ENCODE results near the gene TKT. TPM values are rescaled to one million over a fixed set of nuclear protein-coding genes. Genes with fewer than 3 reads are reported as not detected.

Gene TKT
- total and polyA plus RNA-seq, 2 donors from 2014 or later, result 182 to 224 TPM

DNA sequence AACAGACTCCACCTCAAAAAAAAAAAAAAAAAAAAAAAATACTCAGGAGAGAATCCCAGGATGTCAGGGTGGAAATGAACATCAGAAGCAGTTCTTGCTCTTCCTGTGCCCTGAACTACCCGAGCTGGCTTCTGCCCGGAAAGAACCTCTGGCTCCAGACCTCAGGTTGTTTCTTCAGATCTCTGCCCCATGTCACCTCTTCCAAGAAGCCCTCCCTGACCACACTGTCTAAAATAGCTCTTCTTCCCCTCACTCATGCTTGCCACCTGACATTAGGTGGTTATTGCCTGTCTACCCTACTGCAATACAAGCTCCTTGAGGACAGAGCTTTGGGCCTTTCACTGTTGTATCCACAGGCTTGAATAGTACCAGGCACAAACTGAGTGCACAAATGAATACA is 8.2 kb downstream of the TKT start:
- no peak overlapping the region for H3K9ac ChIP-seq (ENCODE audit: low read length in 3 of 3)
- TF ChIP-seq, protein P1, sequence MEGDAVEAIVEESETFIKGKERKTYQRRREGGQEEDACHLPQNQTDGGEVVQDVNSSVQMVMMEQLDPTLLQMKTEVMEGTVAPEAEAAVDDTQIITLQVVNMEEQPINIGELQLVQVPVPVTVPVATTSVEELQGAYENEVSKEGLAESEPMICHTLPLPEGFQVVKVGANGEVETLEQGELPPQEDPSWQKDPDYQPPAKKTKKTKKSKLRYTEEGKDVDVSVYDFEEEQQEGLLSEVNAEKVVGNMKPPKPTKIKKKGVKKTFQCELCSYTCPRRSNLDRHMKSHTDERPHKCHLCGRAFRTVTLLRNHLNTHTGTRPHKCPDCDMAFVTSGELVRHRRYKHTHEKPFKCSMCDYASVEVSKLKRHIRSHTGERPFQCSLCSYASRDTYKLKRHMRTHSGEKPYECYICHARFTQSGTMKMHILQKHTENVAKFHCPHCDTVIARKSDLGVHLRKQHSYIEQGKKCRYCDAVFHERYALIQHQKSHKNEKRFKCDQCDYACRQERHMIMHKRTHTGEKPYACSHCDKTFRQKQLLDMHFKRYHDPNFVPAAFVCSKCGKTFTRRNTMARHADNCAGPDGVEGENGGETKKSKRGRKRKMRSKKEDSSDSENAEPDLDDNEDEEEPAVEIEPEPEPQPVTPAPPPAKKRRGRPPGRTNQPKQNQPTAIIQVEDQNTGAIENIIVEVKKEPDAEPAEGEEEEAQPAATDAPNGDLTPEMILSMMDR (IDR thresholded peaks at IDR 0.05; ENCODE audit: borderline replicate concordance, extremely low read depth, insufficient read depth), result no peak
- no peak for DNase-seq
- FAIRE-seq, result no peak
- intact Hi-C loops (cut with DNase I), result no loop called here
- H3K4me3 ChIP-seq (ENCODE audit: low read length in 3 of 3), result no peak overlapping the region
- no peaks in the 10 kb centered on the region for H3K36me3 ChIP-seq (ENCODE audit: control insufficient read depth in 2 of 3, insufficient read depth in 3 of 3, low read length in 3 of 3)
- H3K4me1 ChIP-seq (ENCODE audit: control insufficient read depth in 2 of 3, insufficient read depth in 2 of 3, low read depth in 1 of 3, low read length in 3 of 3), result peaks cover 0 to 23% (median 5%) of the 10 kb centered on the region in 3 donors
- H3K9me3 ChIP-seq (ENCODE audit: control insufficient read depth in 2 of 3, insufficient read depth in 1 of 3, low read length in 3 of 3), result no peaks in the 10 kb centered on the region
- no peaks in the 10 kb centered on the region for H3K27me3 ChIP-seq (ENCODE audit: control insufficient read depth, insufficient read depth, low read length)
- H3K27ac ChIP-seq (ENCODE audit: low read depth in 2 of 2, low read length in 2 of 2), result no peak overlapping the region

DNA sequence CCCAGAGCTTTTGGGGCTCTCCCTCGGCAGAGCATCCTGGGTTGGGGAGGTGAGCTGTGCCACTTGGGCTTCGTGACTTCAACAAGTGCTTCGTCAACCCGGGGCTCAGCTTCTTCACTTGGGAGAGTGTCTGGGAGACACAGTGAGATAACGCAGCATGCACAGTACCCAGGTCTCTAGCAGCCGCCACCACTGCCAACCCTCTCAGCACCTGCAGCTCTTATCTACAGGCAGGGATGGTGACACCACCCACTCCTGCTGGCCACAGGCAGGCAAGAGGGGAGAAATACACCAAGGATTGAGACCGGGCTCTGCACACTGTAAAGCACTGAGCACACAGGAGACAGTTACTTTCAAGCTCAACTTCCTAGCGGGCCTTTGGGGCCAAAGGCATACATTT is 11.6 kb downstream of the TKT start:
- Histone ChIP-seq H3K27ac (ENCODE audit: low read depth in 2 of 2, low read length in 2 of 2) (no peak overlapping the region), H3K9me3 (ENCODE audit: control insufficient read depth in 2 of 3, insufficient read depth in 1 of 3, low read length in 3 of 3) (no peaks in the 10 kb centered on the region), H3K36me3 (ENCODE audit: control insufficient read depth in 2 of 3, insufficient read depth in 3 of 3, low read length in 3 of 3) (peaks cover 0 to 19% (median 7%) of the 10 kb centered on the region in 3 donors), H3K27me3 (ENCODE audit: control insufficient read depth, insufficient read depth, low read length) (no peaks in the 10 kb centered on the region), H3K4me3 (ENCODE audit: low read length in 3 of 3) (no peak overlapping the region), H3K9ac (ENCODE audit: low read length in 3 of 3) (no peak overlapping the region), H3K4me1 (ENCODE audit: control insufficient read depth in 2 of 3, insufficient read depth in 2 of 3, low read depth in 1 of 3, low read length in 3 of 3) (peaks cover 0 to 18% (median 5%) of the 10 kb centered on the region in 3 donors)
- DNase-seq, result no peak
- intact Hi-C loops (cut with DNase I), result no loop called here
- TF ChIP-seq, protein P1 (IDR thresholded peaks at IDR 0.05; ENCODE audit: borderline replicate concordance, extremely low read depth, insufficient read depth), result no peak
- FAIRE-seq, result no peak

DNA sequence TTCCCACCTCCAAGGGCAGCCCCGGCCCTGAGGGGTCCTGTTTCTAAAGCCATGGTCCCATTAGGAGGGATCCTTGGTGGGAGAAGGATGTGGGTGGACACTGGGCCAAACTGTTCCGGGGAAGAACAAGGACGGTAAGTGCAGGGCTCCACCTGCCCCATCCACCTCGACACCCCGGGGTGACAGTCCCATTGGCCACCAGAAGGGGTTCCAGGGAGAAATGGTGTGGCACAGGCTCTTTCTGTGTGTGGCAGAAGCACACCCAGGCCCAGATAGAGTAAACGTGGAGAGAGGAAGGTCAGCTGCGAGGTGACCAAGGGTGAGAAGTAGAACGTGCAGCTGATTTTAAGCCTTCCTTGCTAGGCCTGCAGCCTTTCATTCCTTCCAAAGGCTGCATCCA is 12.0 kb downstream of the TKT start:
- Histone ChIP-seq H3K27ac (ENCODE audit: low read depth in 2 of 2, low read length in 2 of 2) (no peak overlapping the region), H3K9me3 (ENCODE audit: control insufficient read depth in 2 of 3, insufficient read depth in 1 of 3, low read length in 3 of 3) (no peaks in the 10 kb centered on the region), H3K4me1 (ENCODE audit: control insufficient read depth in 2 of 3, insufficient read depth in 2 of 3, low read depth in 1 of 3, low read length in 3 of 3) (peaks cover 0 to 19% (median 8%) of the 10 kb centered on the region in 3 donors), H3K27me3 (ENCODE audit: control insufficient read depth, insufficient read depth, low read length) (no peaks in the 10 kb centered on the region), H3K4me3 (ENCODE audit: low read length in 3 of 3) (no peak overlapping the region), H3K36me3 (ENCODE audit: control insufficient read depth in 2 of 3, insufficient read depth in 3 of 3, low read length in 3 of 3) (peaks cover 0 to 19% (median 7%) of the 10 kb centered on the region in 3 donors), H3K9ac (ENCODE audit: low read length in 3 of 3) (no peak overlapping the region)
- DNase-seq (no peak), FAIRE-seq (no peak)
- intact Hi-C loops (cut with DNase I), result no loop called here
- TF ChIP-seq, protein P1 (IDR thresholded peaks at IDR 0.05; ENCODE audit: borderline replicate concordance, extremely low read depth, insufficient read depth), result no peak

DNA sequence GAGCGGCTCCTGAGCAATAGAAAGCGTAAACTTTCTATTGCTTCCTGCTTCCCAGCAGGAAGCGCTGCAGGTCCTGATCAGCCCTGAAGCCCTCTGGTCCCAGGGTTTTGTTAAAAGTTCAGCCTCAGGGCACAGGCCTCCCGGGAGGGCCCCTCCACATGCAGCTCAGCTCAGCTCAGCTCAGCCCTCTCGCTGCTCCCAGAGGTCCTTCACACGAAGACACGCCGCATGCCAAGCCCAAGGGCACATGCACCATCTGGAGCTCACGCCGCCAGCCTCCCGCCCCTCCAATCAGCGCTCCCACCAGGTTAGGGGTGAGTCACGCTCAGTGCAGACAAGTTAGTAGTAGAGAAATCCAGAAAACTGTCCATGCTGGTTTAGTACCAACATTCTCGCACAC is 12.7 kb downstream of the TKT start:
- no peak overlapping the region for H3K27ac ChIP-seq (ENCODE audit: low read depth in 2 of 2, low read length in 2 of 2)
- no peaks in the 10 kb centered on the region for H3K9me3 ChIP-seq (ENCODE audit: control insufficient read depth in 2 of 3, insufficient read depth in 1 of 3, low read length in 3 of 3)
- DNase-seq (peak in 3 of 5 donors; percentile 16 to 32 (median 28)), FAIRE-seq (no peak)
- H3K27me3 ChIP-seq (ENCODE audit: control insufficient read depth, insufficient read depth, low read length), result no peaks in the 10 kb centered on the region
- intact Hi-C loops (cut with DNase I), result no loop called here
- H3K4me3 ChIP-seq (ENCODE audit: low read length in 3 of 3), result no peak overlapping the region
- H3K36me3 ChIP-seq (ENCODE audit: control insufficient read depth in 2 of 3, insufficient read depth in 3 of 3, low read length in 3 of 3), result peaks cover 0 to 19% (median 7%) of the 10 kb centered on the region in 3 donors
- peaks cover under 1 to 25% (median 14%) of the 10 kb centered on the region in 3 donors for H3K4me1 ChIP-seq (ENCODE audit: control insufficient read depth in 2 of 3, insufficient read depth in 2 of 3, low read depth in 1 of 3, low read length in 3 of 3)
- TF ChIP-seq, protein P1 (IDR thresholded peaks at IDR 0.05; ENCODE audit: borderline replicate concordance, extremely low read depth, insufficient read depth), result no peak
- H3K9ac ChIP-seq (ENCODE audit: low read length in 3 of 3), result no peak overlapping the region

Measured in kidney (tissue), 14 donors.